H9 (cell line): ENCODE data around the gene PNKD. TPM values are rescaled to one million over a fixed set of nuclear protein-coding genes. Genes with fewer than 3 reads are reported as not detected.

Source experiments
- DNase-seq: peaks from one replicate; pipeline ENCODE4 v3.0.0-alpha.2; 2017
- H2AFZ ChIP-seq: one replicate; pipeline ENCODE4 v1.6.1; 2013; ENCODE audit warnings: mild to moderate bottlenecking, low read length, control low read depth, moderate library complexity
- H2AK5ac ChIP-seq: 2 replicates; pipeline ENCODE4 v1.6.1; 2013; ENCODE audit warnings: low read length, control low read depth, mixed read lengths; ENCODE audit not compliant: insufficient read length
- H2BK120ac ChIP-seq: one replicate; pipeline ENCODE4 v1.6.1; 2013; ENCODE audit warnings: low read depth, mild to moderate bottlenecking, low read length, control low read depth, inconsistent platforms; ENCODE audit not compliant: poor library complexity, severe bottlenecking
- H2BK12ac ChIP-seq: 2 replicates; pipeline ENCODE4 v1.6.1; 2013; ENCODE audit warnings: low read length, control low read depth, mixed read lengths, low read depth; ENCODE audit not compliant: insufficient read length
- H2BK15ac ChIP-seq: 2 replicates; pipeline ENCODE4 v1.6.1; 2013; ENCODE audit warnings: low read depth, low read length, control low read depth
- H2BK20ac ChIP-seq: one replicate; pipeline ENCODE4 v1.6.1; 2013; ENCODE audit warnings: low read depth, mild to moderate bottlenecking, low read length, control low read depth, inconsistent platforms; ENCODE audit not compliant: poor library complexity, severe bottlenecking
- H2BK5ac ChIP-seq: 2 replicates; pipeline ENCODE4 v1.6.1; 2013; ENCODE audit warnings: low read length, control low read depth, mixed read lengths; ENCODE audit not compliant: insufficient read length
- H3K14ac ChIP-seq: 2 replicates; pipeline ENCODE4 v1.6.1; 2013; ENCODE audit warnings: low read length, control low read depth; ENCODE audit not compliant: insufficient read depth
- H3K18ac ChIP-seq: 2 replicates; pipeline ENCODE4 v1.6.1; 2013; ENCODE audit warnings: low read depth, mild to moderate bottlenecking, mixed read lengths, low read length, control low read depth; ENCODE audit not compliant: insufficient read length
- H3K23ac ChIP-seq: 2 replicates; pipeline ENCODE4 v1.6.1; 2013; ENCODE audit warnings: low read length, control low read depth, mixed read lengths, low read depth; ENCODE audit not compliant: insufficient read length
- H3K23me2 ChIP-seq: 2 replicates; pipeline ENCODE4 v1.6.1; 2013; ENCODE audit warnings: low read depth, mild to moderate bottlenecking, mixed read lengths, low read length, control low read depth; ENCODE audit not compliant: insufficient read length, poor library complexity, severe bottlenecking
- H3K27ac ChIP-seq: 2 replicates; pipeline ENCODE4 v1.5.1; 2013; ENCODE audit warnings: low read length, control low read depth, mixed read lengths, low read depth; ENCODE audit not compliant: insufficient read length
- H3K27me3 ChIP-seq: 2 replicates; pipeline ENCODE4 v1.6.1; 2013; ENCODE audit warnings: low read length, control low read depth, inconsistent platforms; ENCODE audit not compliant: insufficient read depth
- H3K4ac ChIP-seq: 2 replicates; pipeline ENCODE4 v1.6.1; 2013; ENCODE audit warnings: low read depth, mild to moderate bottlenecking, control low read depth, inconsistent platforms, low read length, moderate library complexity
- H3K4me1 ChIP-seq: 2 replicates; pipeline ENCODE4 v1.6.1; 2013; ENCODE audit warnings: low read length, control low read depth, inconsistent platforms; ENCODE audit not compliant: insufficient read depth
- H3K4me2 ChIP-seq: 2 replicates; pipeline ENCODE4 v1.6.1; 2013; ENCODE audit warnings: low read length, control low read depth, mixed read lengths; ENCODE audit not compliant: insufficient read length, insufficient read depth
- H3K56ac ChIP-seq: 2 replicates; pipeline ENCODE4 v1.6.1; 2013; ENCODE audit warnings: low read depth, mild to moderate bottlenecking, mixed read lengths, low read length, control low read depth; ENCODE audit not compliant: insufficient read length
- H3K79me1 ChIP-seq: 2 replicates; pipeline ENCODE4 v1.6.1; 2013; ENCODE audit warnings: low read depth, mild to moderate bottlenecking, moderate library complexity, low read length, control low read depth, inconsistent platforms; ENCODE audit not compliant: insufficient read depth, poor library complexity, severe bottlenecking
- H3K79me2 ChIP-seq: 2 replicates; pipeline ENCODE4 v1.6.1; 2013; ENCODE audit warnings: low read length, control low read depth, inconsistent platforms; ENCODE audit not compliant: insufficient read depth
- H3K9ac ChIP-seq: 2 replicates; pipeline ENCODE4 v1.6.1; 2013; ENCODE audit warnings: low read length, control low read depth, mixed read lengths; ENCODE audit not compliant: insufficient read length; ENCODE audit errors: extremely low read depth
- H3K9me3 ChIP-seq: one replicate; pipeline ENCODE4 v1.6.1; 2013; ENCODE audit warnings: low read depth, low read length, inconsistent platforms; ENCODE audit not compliant: control insufficient read depth
- H3T11ph ChIP-seq: one replicate; pipeline ENCODE4 v1.6.1; 2013; ENCODE audit warnings: mild to moderate bottlenecking, low read length, control low read depth, inconsistent platforms
- H4K20me1 ChIP-seq: one replicate; pipeline ENCODE4 v1.6.1; 2013; ENCODE audit not compliant: control insufficient read depth, insufficient read length, insufficient read depth
- H4K5ac ChIP-seq: 2 replicates; pipeline ENCODE4 v1.6.1; 2013; ENCODE audit warnings: low read depth, mild to moderate bottlenecking, mixed read lengths, low read length, control low read depth; ENCODE audit not compliant: insufficient read length
- H4K8ac ChIP-seq: replicated peaks from 2 replicates; pipeline ENCODE4 v1.6.1; 2013; ENCODE audit warnings: low read length, control low read depth, mixed read lengths, low read depth; ENCODE audit not compliant: insufficient read length
- H4K91ac ChIP-seq: 2 replicates; pipeline ENCODE4 v1.6.1; 2013; ENCODE audit warnings: low read depth, mild to moderate bottlenecking, moderate library complexity, mixed read lengths, low read length, control low read depth; ENCODE audit not compliant: insufficient read length
- H3K27ac Mint-ChIP-seq, 3 experiments: 2 replicates in 2 of 3; 3 replicates in 1 of 3; pipeline ENCODE4 v1.8.0; 2020 to 2021; ENCODE audit warnings: mixed read lengths in 3 of 3, mild to moderate bottlenecking in 1 of 3, moderate library complexity in 1 of 3
- H3K27me3 Mint-ChIP-seq: 2 replicates; pipeline ENCODE4 v1.8.0; 2021; ENCODE audit warnings: low read depth, mild to moderate bottlenecking, moderate library complexity, mixed read lengths
- H3K36me3 Mint-ChIP-seq, 3 experiments: 2 replicates in 2 of 3; 3 replicates in 1 of 3; pipeline ENCODE4 v1.8.0; 2020 to 2021; ENCODE audit warnings: low read depth in 3 of 3, mixed read lengths in 3 of 3; ENCODE audit not compliant: insufficient read depth in 1 of 3
- H3K4me1 Mint-ChIP-seq, 2 experiments: 2 replicates each; pipeline ENCODE4 v1.8.0; 2020; ENCODE audit warnings: mixed read lengths in 2 of 2
- H3K4me3 Mint-ChIP-seq, 2 experiments: 2 replicates in 1 of 2; 3 replicates in 1 of 2; pipeline ENCODE4 v1.8.0; 2020 to 2021; ENCODE audit warnings: mild to moderate bottlenecking in 2 of 2, mixed read lengths in 2 of 2, moderate library complexity in 1 of 2
- H3K9me3 Mint-ChIP-seq, 2 experiments: 2 replicates in 1 of 2; 3 replicates in 1 of 2; pipeline ENCODE4 v1.8.0; 2020; ENCODE audit warnings: mild to moderate bottlenecking in 2 of 2, mixed read lengths in 2 of 2, moderate library complexity in 1 of 2
- CTCF ChIP-seq: fragments of 200-600 bp; sonication (generic); conservative IDR thresholded peaks from 3 replicates; pipeline ENCODE4 v1.8.0; 2021; ENCODE audit warnings: antibody characterized with exemption, mild to moderate bottlenecking
- WGBS: extraction: QIAGEN DNeasy Blood & Tissue Kit; methylation state at CpG from one replicate; pipeline ENCODE4 v1.1.7; 2013; ENCODE audit warnings: missing lambda C conversion rate, low lambda C conversion rate, mixed read lengths; ENCODE audit not compliant: insufficient read length; ENCODE audit errors: extremely low coverage; 5-methylcytosine and 5-hydroxymethylcytosine counted together
- total RNA-seq: library from RNA; stranded (reverse); gene quantifications from 2 replicates; pipeline ENCODE4 v1.2.1, GENCODE V29; 2021

PNKD gene
- total RNA-seq, 1 experiment from 2014 or later, result 31.6 TPM

GRCh38 chr2:218229239-218229638, 41.1 kb upstream of the PNKD start:
- H3K14ac ChIP-seq, result no peak overlapping the region
- Mint-ChIP-seq H3K9me3 (no peaks in the 10 kb centered on the region), H3K27ac (no peak overlapping the region), H3K36me3 (peaks cover 39 to 89% (median 82%) of the 10 kb centered on the region in 3 experiments), H3K4me1 (no peaks in the 10 kb centered on the region), H3K27me3 (no peaks in the 10 kb centered on the region), H3K4me3 (no peak overlapping the region)
- H3K79me1 ChIP-seq, result peaks cover 5% of the 10 kb centered on the region
- no peak overlapping the region for H2BK20ac ChIP-seq
- no peak overlapping the region for H2AFZ ChIP-seq
- H3K56ac ChIP-seq, result no peak overlapping the region
- H3K79me2 ChIP-seq, result peaks cover 2% of the 10 kb centered on the region; the same call in 1 of the 2 replicates
- no peaks in the 10 kb centered on the region for H3K4me1 ChIP-seq
- no peak overlapping the region for H4K91ac ChIP-seq
- no peaks in the 10 kb centered on the region for H4K20me1 ChIP-seq
- TF ChIP-seq CTCF, result no peak
- no peak overlapping the region for H3K4ac ChIP-seq
- H3T11ph ChIP-seq, result no peak overlapping the region
- no peaks in the 10 kb centered on the region for H3K23me2 ChIP-seq
- H3K18ac ChIP-seq, result no peak overlapping the region
- no peaks in the 10 kb centered on the region for H3K27me3 ChIP-seq
- no peak overlapping the region for H3K9ac ChIP-seq
- H3K9me3 ChIP-seq, result no peaks in the 10 kb centered on the region
- no CpG with 5 or more reads among the region's 3 CpGs for WGBS
- no peak overlapping the region for H3K27ac ChIP-seq
- H2BK12ac ChIP-seq, result no peak overlapping the region
- DNase-seq, result no peak
- H4K5ac ChIP-seq, result no peak overlapping the region
- H2BK5ac ChIP-seq, result no peak overlapping the region
- H2BK15ac ChIP-seq, result no peak overlapping the region
- no peak overlapping the region for H3K4me2 ChIP-seq
- no peak overlapping the region for H4K8ac ChIP-seq
- no peak overlapping the region for H2BK120ac ChIP-seq
- no peak overlapping the region for H3K23ac ChIP-seq
- no peak overlapping the region for H2AK5ac ChIP-seq
